DMS 273 (cell line): ENCODE results near the gene TBX20.

ENCODE experiments used
- DNase-seq: peaks from one replicate; lab custom pipeline; 2025; ENCODE audit not compliant: unreplicated experiment; lab: John Stamatoyannopoulos, UW

Gene TBX20, protein sequence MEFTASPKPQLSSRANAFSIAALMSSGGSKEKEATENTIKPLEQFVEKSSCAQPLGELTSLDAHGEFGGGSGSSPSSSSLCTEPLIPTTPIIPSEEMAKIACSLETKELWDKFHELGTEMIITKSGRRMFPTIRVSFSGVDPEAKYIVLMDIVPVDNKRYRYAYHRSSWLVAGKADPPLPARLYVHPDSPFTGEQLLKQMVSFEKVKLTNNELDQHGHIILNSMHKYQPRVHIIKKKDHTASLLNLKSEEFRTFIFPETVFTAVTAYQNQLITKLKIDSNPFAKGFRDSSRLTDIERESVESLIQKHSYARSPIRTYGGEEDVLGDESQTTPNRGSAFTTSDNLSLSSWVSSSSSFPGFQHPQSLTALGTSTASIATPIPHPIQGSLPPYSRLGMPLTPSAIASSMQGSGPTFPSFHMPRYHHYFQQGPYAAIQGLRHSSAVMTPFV

GRCh38 chr7:35253710-35254495 is at the start of gene TBX20:
Gene TBX20 (minus strand): TSS chr7:35254100. CDS start chr7:35253620, 480 bp downstream.
- DNase-seq: peak; percentile 94

GRCh38 chr7:35289376-35289775 is 35.5 kb upstream of the TBX20 start:
- no peak for DNase-seq

DNA sequence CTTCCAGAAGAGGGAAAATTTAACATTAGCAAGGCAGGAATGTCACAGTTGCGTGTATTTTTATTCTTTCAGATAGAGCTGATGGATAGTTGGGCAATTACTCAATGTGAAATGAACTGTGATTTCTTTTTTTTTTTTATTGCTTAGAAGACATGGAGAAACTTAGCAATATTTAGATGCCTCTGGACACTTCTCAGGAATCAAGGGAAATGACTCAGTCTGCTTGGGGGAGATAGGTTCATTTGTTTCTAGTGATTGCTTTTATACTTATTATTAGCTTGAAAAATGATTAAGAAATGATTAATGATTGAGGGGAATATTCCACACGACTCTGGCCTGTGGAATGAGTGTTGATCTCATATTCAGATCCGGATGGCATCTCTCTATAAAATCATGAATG is 33.1 kb upstream of the TBX20 start:
- no peak for DNase-seq

- DNase-seq: no peak
Measured at GRCh38 chr7:35286422-35286821, 32.5 kb upstream of the TBX20 start.

- DNase-seq: no peak
Measured at GRCh38 chr7:35285799-35286198, 31.9 kb upstream of the TBX20 start.

DNA sequence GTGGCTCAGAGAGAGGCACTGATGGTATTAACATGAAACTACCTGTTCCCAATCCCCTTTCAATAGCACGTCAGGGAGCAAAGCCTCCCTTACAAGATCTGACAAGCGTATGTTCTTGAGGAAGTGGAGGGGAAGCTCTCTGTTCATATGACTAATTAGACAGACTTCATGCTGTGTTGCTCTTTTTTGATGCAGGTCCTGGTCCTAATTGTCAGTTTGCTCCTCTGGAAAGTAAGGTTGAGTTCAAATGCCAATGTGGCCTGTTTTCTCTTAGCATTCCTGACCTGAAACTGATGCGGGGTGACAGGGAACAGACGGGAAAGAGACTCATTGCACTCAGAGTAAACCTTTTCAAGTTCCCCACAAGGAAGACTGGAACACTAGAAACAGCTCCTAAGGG is 27.0 kb upstream of the TBX20 start:
- DNase-seq: no peak

DNA sequence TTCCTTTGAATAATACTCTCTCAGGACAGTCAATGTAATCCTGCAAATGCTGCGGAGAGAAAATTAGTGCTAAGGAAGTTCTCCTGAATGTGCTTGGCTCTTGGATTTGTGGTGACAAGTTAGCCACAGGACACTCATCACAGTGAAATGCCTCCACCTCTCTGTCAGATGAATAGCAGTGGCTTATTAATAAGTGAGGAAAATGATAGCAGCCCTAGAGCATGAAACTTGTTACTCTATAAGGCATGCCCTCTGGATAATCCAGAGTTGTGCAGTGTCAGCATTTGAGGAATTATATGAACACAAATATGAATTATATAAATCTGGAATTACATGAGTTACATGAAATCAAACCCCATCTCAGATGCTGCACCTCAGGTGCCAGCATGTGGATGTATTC is 23.5 kb upstream of the TBX20 start:
- no peak for DNase-seq

DNA sequence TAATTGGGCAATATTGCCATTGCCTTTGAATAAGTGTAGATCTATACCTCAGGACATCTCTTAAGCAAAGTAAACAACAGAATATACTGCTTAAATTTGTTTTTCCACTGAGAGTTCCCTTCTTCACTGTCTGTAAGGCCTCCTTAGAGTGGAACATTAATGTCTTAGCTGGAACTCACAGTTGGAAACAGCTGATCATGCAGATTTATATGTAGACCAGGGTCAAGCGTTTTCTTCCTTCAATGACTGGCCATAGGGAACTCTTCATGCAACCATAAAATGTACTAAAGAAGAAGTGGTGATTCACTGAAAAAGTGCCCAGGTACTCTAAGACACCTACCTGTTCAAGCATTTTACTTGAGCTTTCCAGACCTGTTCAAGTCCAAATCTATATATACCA is 18.3 kb upstream of the TBX20 start:
- no peak for DNase-seq

GRCh38 chr7:35268953-35269352 is 15.1 kb upstream of the TBX20 start:
- peak; percentile 72 for DNase-seq

DNA sequence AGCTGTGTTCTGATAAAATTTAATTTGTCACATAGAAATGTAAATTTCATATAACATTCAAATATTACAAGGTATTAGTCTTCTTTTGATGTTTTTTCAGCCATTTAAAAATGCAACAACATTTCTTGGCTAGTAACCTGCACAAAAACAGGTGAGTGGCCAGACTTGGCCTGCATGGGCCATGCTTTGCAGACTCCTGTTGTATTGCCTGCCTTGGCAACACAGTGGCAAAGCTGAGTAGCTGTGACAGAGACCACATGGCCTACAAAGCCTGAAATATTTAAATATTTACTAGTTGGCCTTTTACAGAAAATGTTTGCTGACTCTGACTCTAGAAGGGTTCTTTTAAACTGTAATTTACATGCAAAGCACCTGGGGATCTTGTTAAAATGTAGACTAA is 13.5 kb upstream of the TBX20 start:
- DNase-seq: no peak

GRCh38 chr7:35263396-35263795 is 9.5 kb upstream of the TBX20 start:
- DNase-seq: no peak

GRCh38 chr7:35261476-35262285 is 7.8 kb upstream of the TBX20 start:
- no peak for DNase-seq

- DNase-seq: no peak
Measured at GRCh38 chr7:35261041-35261440, 7.1 kb upstream of the TBX20 start.

- no peak for DNase-seq
Measured at GRCh38 chr7:35260246-35260645, 6.3 kb upstream of the TBX20 start.

DNA sequence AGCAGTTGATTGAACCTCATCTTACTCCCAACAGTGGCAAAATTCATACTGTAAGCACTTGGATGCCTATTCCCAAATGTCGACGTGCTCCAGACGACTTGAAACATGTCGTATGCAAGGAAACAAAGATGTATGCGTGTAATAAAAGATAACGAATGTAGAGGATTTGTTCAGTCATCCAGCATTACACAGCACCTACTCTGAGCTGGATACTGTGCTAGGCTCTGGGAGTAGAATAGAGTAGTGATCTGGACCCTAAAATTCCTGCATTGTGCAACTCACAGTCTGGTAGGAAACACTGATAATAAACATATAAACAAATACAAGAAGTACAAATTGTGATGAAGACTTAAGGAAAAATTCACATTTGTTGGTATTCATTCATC is 5.6 kb upstream of the TBX20 start:
- DNase-seq: no peak

DNA sequence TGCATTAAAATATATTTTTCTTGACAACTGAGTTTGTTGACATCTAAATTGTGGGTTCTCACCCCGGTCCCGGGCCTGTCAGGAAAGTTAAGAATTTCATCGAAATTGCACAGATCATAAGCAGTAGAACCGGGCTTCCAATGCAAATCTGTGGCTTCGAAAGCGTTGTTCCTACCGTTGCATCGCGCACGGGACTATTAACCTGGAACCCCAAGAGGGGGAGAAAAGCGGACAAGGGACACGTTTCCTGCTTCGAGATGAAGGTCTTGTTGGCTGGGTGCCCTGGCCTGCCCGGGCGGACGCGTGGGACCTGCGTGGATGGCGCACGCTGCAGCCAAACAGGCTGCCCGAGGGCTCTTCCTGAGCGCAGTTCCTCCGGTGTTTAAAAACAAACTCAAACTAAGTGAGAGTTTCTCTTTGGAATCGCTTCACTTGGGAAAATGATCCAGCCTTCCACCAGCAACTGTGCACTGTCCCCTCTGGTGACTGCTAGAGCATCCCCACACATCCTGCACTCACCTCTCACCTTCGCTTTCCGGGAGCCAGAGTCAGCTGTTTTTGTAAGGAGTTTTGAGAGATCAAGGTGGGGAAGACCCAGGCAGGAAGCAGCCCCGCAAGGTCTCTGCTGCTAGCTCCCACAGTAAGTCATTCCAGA is 5.1 kb upstream of the TBX20 start:
- no peak for DNase-seq

DNA sequence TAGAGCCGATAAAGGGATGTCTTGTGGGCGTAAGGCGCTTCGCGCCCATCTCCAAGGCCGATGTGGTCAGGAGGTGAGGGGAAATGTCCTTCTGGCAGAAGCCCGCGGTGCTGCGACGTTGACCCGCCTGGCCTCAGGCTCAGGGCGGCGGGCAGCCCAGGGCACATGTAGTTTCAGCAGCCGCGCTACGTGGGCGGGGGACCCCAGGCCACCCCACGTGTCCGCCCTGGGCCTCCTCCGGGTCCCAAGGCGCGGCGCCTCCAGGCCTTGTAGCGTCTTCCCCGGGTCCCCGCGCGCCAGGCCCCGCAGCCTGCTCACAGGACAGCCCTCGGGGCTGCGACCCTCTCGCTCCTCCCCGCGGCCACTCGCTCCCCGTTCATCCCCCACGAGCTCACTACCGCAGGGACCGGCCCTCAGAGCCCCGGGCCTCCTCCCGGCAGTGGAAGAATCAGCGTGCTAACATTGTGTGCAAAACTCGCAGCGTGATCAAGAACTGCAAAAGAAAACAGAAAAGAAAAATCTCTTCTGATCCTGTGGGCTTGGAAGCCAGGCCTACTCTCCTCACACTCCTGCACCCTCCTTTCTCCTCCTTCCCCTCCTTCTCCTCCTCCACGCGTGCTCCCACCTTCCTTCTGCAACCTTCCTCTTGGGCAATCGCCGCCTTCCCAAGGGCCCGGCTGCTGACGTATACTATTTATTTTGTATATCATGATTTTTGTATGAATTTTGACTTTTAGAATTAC is 4.4 kb upstream of the TBX20 start:
- DNase-seq: no peak

DNA sequence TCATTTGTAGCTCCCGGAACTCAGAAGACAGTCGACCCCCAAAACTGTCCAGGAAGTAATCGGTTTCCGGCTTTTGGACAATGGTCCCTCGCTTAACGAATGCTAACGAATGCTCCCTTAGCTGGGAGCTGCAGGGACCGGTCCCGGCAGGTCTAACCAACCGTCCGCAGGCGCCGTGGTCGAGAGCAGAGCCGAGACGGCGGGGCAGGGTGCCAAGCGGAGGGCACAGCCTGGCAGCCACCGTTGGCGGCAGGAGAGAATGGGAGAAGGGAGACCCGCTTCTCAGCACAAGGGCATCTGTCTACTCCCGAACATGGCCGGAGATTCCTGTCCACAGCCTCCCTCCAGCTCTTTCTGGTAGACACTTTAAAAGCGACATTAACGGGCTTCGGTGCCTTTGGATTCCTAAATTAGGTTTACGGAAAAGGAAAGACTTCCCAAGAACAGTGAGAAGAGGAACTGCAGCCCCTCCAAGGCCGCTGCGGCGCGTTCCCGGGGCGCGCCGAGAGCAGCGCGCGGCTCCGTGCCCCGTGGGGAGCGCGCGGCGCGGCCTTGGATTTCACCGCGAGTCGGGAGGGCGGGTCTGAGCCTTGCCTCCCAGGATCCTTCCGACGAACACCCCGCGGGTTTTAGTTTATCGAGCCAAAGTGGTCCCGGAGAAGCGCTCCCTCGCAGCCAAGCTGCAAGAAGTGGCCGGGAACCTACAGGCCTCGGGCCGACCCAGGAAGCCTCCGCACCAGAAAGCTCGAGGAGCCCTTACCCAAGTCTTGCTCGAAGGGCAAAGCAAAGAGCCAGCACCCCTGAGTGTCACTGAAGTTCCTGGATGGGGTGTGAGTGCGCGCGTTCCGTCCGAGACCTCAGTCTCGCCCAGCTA is 3.6 kb upstream of the TBX20 start:
- peak; percentile 76 for DNase-seq
